ENCODE measurements around the gene PARD3. TPM values are rescaled to one million over a fixed set of nuclear protein-coding genes. Genes with fewer than 3 reads are reported as not detected.

Gene PARD3
- total RNA-seq, 2 experiments from 2014 or later = 0.15 to 0.18 TPM

- Mint-ChIP-seq H3K4me3 (no peak overlapping the region), H3K4me1 (no peaks in the 10 kb centered on the region), H3K27me3 (no peaks in the 10 kb centered on the region), H3K9me3 (no peaks in the 10 kb centered on the region), H3K27ac (no peak overlapping the region), H3K36me3 (ENCODE audit: low read depth) (no peaks in the 10 kb centered on the region)
- CTCF ChIA-PET = no interaction called here
- POLR2A ChIA-PET = no interaction called here
- DNase-seq = no peak
Observed at GRCh38 chr10:34473174-34474008, 341.7 kb downstream of the PARD3 start.

- DNase-seq = no peak
- Mint-ChIP-seq H3K4me1 (no peaks in the 10 kb centered on the region), H3K27ac (no peak overlapping the region), H3K36me3 (ENCODE audit: low read depth) (no peaks in the 10 kb centered on the region), H3K9me3 (no peaks in the 10 kb centered on the region), H3K27me3 (no peaks in the 10 kb centered on the region), H3K4me3 (no peak overlapping the region)
- CTCF ChIA-PET = no interaction called here
- POLR2A ChIA-PET = no interaction called here
Observed at GRCh38 chr10:34470307-34470706, 344.8 kb downstream of the PARD3 start.

DNA sequence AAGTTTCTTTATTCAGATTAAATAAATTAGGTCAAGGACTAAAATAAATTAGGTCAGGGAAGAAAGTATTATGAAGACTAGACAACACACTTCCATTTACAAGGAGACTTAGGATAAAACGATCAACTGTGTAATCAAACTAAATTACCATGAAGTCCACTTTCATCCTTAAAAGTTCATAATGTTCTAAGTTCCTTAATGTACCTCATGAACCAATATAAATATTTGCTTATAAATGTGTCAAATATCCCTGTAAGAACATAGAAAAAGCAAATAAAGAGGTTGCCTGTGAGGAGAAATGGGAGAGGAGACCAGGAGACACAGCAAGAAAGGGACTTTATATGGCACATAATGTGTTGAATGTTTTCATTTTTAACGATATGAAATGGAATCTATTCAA is 345.6 kb downstream of the PARD3 start:
- H3K4me1 Mint-ChIP-seq = no peaks in the 10 kb centered on the region
- H3K4me3 Mint-ChIP-seq = no peak overlapping the region
- no peak for DNase-seq
- no peaks in the 10 kb centered on the region for H3K36me3 Mint-ChIP-seq (ENCODE audit: low read depth)
- ChIA-PET POLR2A (no interaction called here), CTCF (no interaction called here)
- no peaks in the 10 kb centered on the region for H3K27me3 Mint-ChIP-seq
- H3K27ac Mint-ChIP-seq = no peak overlapping the region
- no peaks in the 10 kb centered on the region for H3K9me3 Mint-ChIP-seq

DNA sequence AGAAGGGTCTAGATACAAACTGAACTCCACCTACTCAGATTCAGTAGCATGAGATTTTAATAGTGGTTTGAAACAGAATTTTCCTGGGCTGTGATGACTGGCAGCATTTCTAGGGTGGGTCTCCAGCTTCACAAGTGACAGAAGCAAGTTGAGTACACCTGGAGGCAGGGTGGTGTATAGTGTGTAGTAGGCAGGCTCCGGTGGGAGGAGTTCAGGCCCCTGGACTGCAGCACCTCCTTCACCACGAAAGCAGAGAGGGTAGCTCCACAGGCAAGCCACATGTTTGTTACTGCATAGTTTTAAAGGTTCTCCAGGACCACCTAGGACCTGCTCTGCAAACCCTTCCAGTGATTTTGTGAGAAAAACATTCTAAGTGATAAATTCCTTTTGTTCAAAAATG is 347.2 kb downstream of the PARD3 start:
- CTCF ChIA-PET = no interaction called here
- no peak for DNase-seq

GRCh38 chr10:34467364-34467763 is 347.7 kb downstream of the PARD3 start:
- Mint-ChIP-seq H3K4me1 (no peaks in the 10 kb centered on the region), H3K4me3 (no peak overlapping the region), H3K9me3 (no peaks in the 10 kb centered on the region), H3K36me3 (ENCODE audit: low read depth) (no peaks in the 10 kb centered on the region), H3K27me3 (no peaks in the 10 kb centered on the region), H3K27ac (no peak overlapping the region)
- no peak for DNase-seq
- POLR2A ChIA-PET = no interaction called here
- CTCF ChIA-PET = no interaction called here

More for the DNA sequence above, 347.2 kb downstream of the PARD3 start:
- POLR2A ChIA-PET = no interaction called here
- Mint-ChIP-seq H3K4me3 (no peak overlapping the region), H3K36me3 (ENCODE audit: low read depth) (no peaks in the 10 kb centered on the region), H3K9me3 (no peaks in the 10 kb centered on the region), H3K27me3 (no peaks in the 10 kb centered on the region), H3K4me1 (no peaks in the 10 kb centered on the region), H3K27ac (no peak overlapping the region)

- Mint-ChIP-seq H3K9me3 (no peaks in the 10 kb centered on the region), H3K27me3 (no peaks in the 10 kb centered on the region), H3K36me3 (ENCODE audit: low read depth) (no peaks in the 10 kb centered on the region), H3K27ac (no peak overlapping the region), H3K4me3 (no peak overlapping the region), H3K4me1 (no peaks in the 10 kb centered on the region)
- no peak for DNase-seq
- CTCF ChIA-PET = no interaction called here
- POLR2A ChIA-PET = no interaction called here
Observed at GRCh38 chr10:34465678-34466077, 349.4 kb downstream of the PARD3 start.

GRCh38 chr10:34464591-34464990 is 350.5 kb downstream of the PARD3 start:
- no peaks in the 10 kb centered on the region for H3K27me3 Mint-ChIP-seq
- H3K27ac Mint-ChIP-seq = no peak overlapping the region
- H3K36me3 Mint-ChIP-seq (ENCODE audit: low read depth) = no peaks in the 10 kb centered on the region
- DNase-seq = no peak
- ChIA-PET POLR2A (no interaction called here), CTCF (no interaction called here)
- no peaks in the 10 kb centered on the region for H3K4me1 Mint-ChIP-seq
- H3K4me3 Mint-ChIP-seq = no peak overlapping the region
- no peaks in the 10 kb centered on the region for H3K9me3 Mint-ChIP-seq

DNA sequence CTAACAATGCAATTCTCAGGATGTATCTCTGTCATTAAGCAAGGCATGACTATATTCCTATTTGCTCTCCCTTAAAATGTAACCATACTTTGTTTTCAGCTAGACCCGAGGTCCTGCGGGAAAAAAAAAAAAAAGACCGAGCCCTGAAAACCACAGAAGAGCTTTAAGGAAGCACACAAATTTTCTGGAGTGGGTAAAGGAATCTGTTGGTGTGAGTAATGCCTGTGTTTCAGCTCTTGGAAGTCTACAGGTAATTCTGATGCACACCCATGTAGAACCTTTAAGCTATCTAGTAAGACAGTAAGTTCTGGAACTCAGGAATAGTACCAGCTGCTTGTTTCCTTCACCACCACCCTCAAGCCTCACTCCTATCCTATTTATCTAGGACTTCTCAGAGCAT is 351.1 kb downstream of the PARD3 start:
- CTCF ChIA-PET = no interaction called here
- Mint-ChIP-seq H3K9me3 (no peaks in the 10 kb centered on the region), H3K27me3 (no peaks in the 10 kb centered on the region), H3K4me1 (no peaks in the 10 kb centered on the region), H3K4me3 (no peak overlapping the region), H3K27ac (no peak overlapping the region), H3K36me3 (ENCODE audit: low read depth) (no peaks in the 10 kb centered on the region)
- no peak for DNase-seq
- POLR2A ChIA-PET = interaction anchor here (0.6 kb wide), 1 partner anchor 229 kb away, joined by 3 read pairs; no protein-coding TSS in a partner anchor

- ChIA-PET POLR2A (no interaction called here), CTCF (no interaction called here)
- no peak for DNase-seq
- Mint-ChIP-seq H3K9me3 (no peaks in the 10 kb centered on the region), H3K4me1 (no peaks in the 10 kb centered on the region), H3K4me3 (no peak overlapping the region), H3K27ac (no peak overlapping the region), H3K36me3 (ENCODE audit: low read depth) (no peaks in the 10 kb centered on the region), H3K27me3 (no peaks in the 10 kb centered on the region)
Observed at GRCh38 chr10:34462993-34463392, 352.1 kb downstream of the PARD3 start.

GRCh38 chr10:34462056-34462455 is 353.0 kb downstream of the PARD3 start:
- Mint-ChIP-seq H3K27ac (no peak overlapping the region), H3K27me3 (no peaks in the 10 kb centered on the region), H3K4me3 (no peak overlapping the region), H3K4me1 (no peaks in the 10 kb centered on the region), H3K36me3 (ENCODE audit: low read depth) (no peaks in the 10 kb centered on the region), H3K9me3 (no peaks in the 10 kb centered on the region)
- CTCF ChIA-PET = no interaction called here
- DNase-seq = no peak
- POLR2A ChIA-PET = no interaction called here

DNA sequence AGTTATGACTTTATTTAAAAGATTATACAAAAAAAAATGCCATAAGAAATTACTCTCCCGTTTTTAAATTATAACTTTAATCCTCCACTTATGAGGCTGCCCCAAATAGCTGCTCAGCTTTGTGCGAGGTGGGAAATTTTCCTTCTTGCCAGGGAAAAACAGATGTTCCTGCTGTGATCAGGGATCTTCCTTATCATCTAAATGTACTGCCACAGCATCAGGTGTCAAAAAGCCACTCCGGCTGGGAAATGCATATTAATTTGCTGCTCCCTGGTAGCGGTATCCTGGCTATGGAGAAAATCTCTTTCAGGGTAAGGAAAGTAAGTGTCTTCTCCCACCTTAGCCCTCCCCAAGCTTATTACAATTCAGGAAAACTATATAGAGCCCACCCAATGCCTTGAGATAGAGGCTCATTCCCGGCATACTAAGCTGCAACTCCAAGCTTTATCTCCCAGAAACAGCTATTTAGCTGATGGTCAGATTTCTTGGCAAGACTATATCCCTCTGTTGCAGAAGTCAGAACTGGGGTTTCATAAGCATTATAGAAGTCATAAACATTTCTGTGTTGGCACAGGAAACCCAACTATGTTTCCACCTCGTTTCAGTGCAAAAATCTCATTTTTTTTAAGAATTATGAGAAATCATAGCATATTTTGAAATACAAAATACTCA is 360.4 kb downstream of the PARD3 start:
- POLR2A ChIA-PET = no interaction called here

GRCh38 chr10:34449836-34450235 is 365.3 kb downstream of the PARD3 start:
- ChIA-PET CTCF (no interaction called here), POLR2A (no interaction called here)
- H3K4me1 Mint-ChIP-seq = no peaks in the 10 kb centered on the region
- no peaks in the 10 kb centered on the region for H3K27me3 Mint-ChIP-seq
- no peak for DNase-seq
- H3K9me3 Mint-ChIP-seq = no peaks in the 10 kb centered on the region
- H3K27ac Mint-ChIP-seq = no peak overlapping the region
- no peaks in the 10 kb centered on the region for H3K36me3 Mint-ChIP-seq (ENCODE audit: low read depth)
- H3K4me3 Mint-ChIP-seq = no peak overlapping the region

More for the DNA sequence above, 360.4 kb downstream of the PARD3 start:
- Mint-ChIP-seq H3K4me1 (no peaks in the 10 kb centered on the region), H3K9me3 (no peaks in the 10 kb centered on the region), H3K27ac (no peak overlapping the region), H3K27me3 (no peaks in the 10 kb centered on the region), H3K4me3 (no peak overlapping the region), H3K36me3 (ENCODE audit: low read depth) (no peaks in the 10 kb centered on the region)
- CTCF ChIA-PET = no interaction called here
- no peak for DNase-seq

DNA sequence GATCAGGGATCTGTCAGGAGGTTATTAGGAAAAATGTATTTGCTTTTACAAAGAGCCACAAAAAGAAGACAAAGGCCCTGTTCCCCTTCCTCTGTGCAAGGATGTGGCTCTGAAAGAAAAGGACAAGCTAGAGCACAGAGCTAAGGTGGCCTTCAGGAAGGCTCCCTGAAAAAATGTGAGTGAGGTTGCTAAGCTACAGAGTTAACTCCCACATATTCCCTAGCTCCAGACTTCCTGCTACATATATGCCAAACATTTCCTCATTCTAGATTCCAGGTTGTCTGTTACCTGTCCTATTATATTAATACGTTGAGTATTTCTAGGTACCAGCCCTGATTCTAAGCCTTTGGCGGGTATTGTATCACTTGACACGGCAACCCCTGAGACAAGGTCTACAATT is 369.0 kb downstream of the PARD3 start:
- Mint-ChIP-seq H3K9me3 (no peaks in the 10 kb centered on the region), H3K4me3 (no peak overlapping the region), H3K36me3 (ENCODE audit: low read depth) (no peaks in the 10 kb centered on the region), H3K4me1 (no peaks in the 10 kb centered on the region), H3K27ac (no peak overlapping the region), H3K27me3 (no peaks in the 10 kb centered on the region)
- ChIA-PET CTCF (no interaction called here), POLR2A (no interaction called here)
- DNase-seq = no peak

All from activated CD4-positive, alpha-beta memory T cell treated with anti-CD3 and anti-CD28 coated beads, Interleukin-2, amount 10 ng/mL, durations not matched to agents 7 days and 5 days (primary cell).